Measurements from ENCODE around the gene VPS37D. TPM values are rescaled to one million over a fixed set of nuclear protein-coding genes. Genes with fewer than 3 reads are reported as not detected.
A peak's percentile ranks its signal among the peaks of the same experiment; 100 is the strongest.

VPS37D gene
- polyA plus RNA-seq, 1 donor (not counting 4 experiments of a cell fraction or from before 2014, with no cell fraction given) = 0.81 TPM

GRCh38 chr7:73682745-73683055 is 15.1 kb downstream of the VPS37D start:
- H3K27ac ChIP-seq (ENCODE audit: control insufficient read depth, insufficient read depth, low read length) = peak overlapping the region; percentile 89
- peak overlapping the region; percentile 98 for H2AFZ ChIP-seq (ENCODE audit: control insufficient read depth, low read length)
- H3K4me3 ChIP-seq (ENCODE audit: control insufficient read depth in 2 of 3, extremely low read depth in 1 of 3, insufficient read depth in 2 of 3, low read depth in 1 of 3, low read length in 3 of 3) = peak overlapping the region; percentile 71 to 91 (median 86)
- H3K27me3 ChIP-seq (ENCODE audit: control insufficient read depth, extremely low read depth, insufficient read depth, low read length) = no peaks in the 10 kb centered on the region
- H3K4me2 ChIP-seq (ENCODE audit: control insufficient read depth, extremely low read depth, insufficient read depth, low read depth, low read length) = peak overlapping the region; percentile 94
- H3K9me3 ChIP-seq (ENCODE audit: control insufficient read depth, low read depth, low read length) = no peaks in the 10 kb centered on the region
- TF ChIP-seq EZH2 (IDR thresholded peaks at IDR 0.05; ENCODE audit: low read length) (no peak), CTCF (optimal IDR thresholded peaks at IDR 0.05 in 1 of 3, IDR thresholded peaks at IDR 0.05 in 1 of 3, conservative IDR thresholded peaks at IDR 0.05 in 1 of 3; ENCODE audit: extremely low read depth in 1 of 3, insufficient read depth in 2 of 3, low read length in 3 of 3) (no peak)
- H3K79me2 ChIP-seq (ENCODE audit: control insufficient read depth, insufficient read depth, low read length) = peaks cover 78% of the 10 kb centered on the region
- peaks cover 4% of the 10 kb centered on the region for H3K9me1 ChIP-seq (ENCODE audit: control insufficient read depth, extremely low read depth, insufficient read depth, low read length)
- dilution Hi-C loops (cut with MboI; ENCODE audit: extremely low pct_ligation_motif_present, low sequenced_read_pairs) = no loop called here
- DNase-seq (ENCODE audit: low read depth, low spot score) (no peak), FAIRE-seq (no peak)
- H3K4me1 ChIP-seq (ENCODE audit: control insufficient read depth, extremely low read depth, insufficient read depth, low read length) = peaks cover 17% of the 10 kb centered on the region
- H4K20me1 ChIP-seq (ENCODE audit: control insufficient read depth, extremely low read depth, insufficient read depth, low read length) = no peaks in the 10 kb centered on the region
- H3K9ac ChIP-seq (ENCODE audit: control insufficient read depth, extremely low read depth, insufficient read depth, low read length) = peak overlapping the region; percentile 96
- H3K36me3 ChIP-seq (ENCODE audit: control insufficient read depth in 2 of 2, extremely low read depth in 1 of 2, insufficient read depth in 2 of 2, low read length in 2 of 2) = peaks cover 4 to 16% of the 10 kb centered on the region in 2 experiments

GRCh38 chr7:73683056-73683787 is 15.6 kb downstream of the VPS37D start, which contains the start of the genes BUD23 and DNAJC30:
TSS of gene BUD23 (plus strand) at chr7:73683597. CDS start at chr7:73683626, 29 bp downstream.
TSS of gene DNAJC30 (minus strand) at chr7:73683453. CDS start at chr7:73683423, 30 bp downstream.
- H2AFZ ChIP-seq (ENCODE audit: control insufficient read depth, low read length) = peak within 1 kb of the TSS; percentile 98
- no peaks in the 10 kb centered on the region for H4K20me1 ChIP-seq (ENCODE audit: control insufficient read depth, extremely low read depth, insufficient read depth, low read length)
- H3K27ac ChIP-seq (ENCODE audit: control insufficient read depth, insufficient read depth, low read length) = peak within 1 kb of the TSS; percentile 89
- H3K4me3 ChIP-seq (ENCODE audit: control insufficient read depth in 2 of 3, extremely low read depth in 1 of 3, insufficient read depth in 2 of 3, low read depth in 1 of 3, low read length in 3 of 3) = peak within 1 kb of the TSS; percentile 71 to 91 (median 86)
- peaks cover 4 to 18% of the 10 kb centered on the region in 2 experiments for H3K36me3 ChIP-seq (ENCODE audit: control insufficient read depth in 2 of 2, extremely low read depth in 1 of 2, insufficient read depth in 2 of 2, low read length in 2 of 2)
- DNase-seq (ENCODE audit: low read depth, low spot score) (peak; percentile 65), FAIRE-seq (no peak)
- H3K79me2 ChIP-seq (ENCODE audit: control insufficient read depth, insufficient read depth, low read length) = peaks cover 77% of the 10 kb centered on the region
- peaks cover 4% of the 10 kb centered on the region for H3K9me1 ChIP-seq (ENCODE audit: control insufficient read depth, extremely low read depth, insufficient read depth, low read length)
- TF ChIP-seq EZH2 (IDR thresholded peaks at IDR 0.05; ENCODE audit: low read length) = no peak
- TF ChIP-seq CTCF (optimal IDR thresholded peaks at IDR 0.05 in 1 of 3, IDR thresholded peaks at IDR 0.05 in 1 of 3, conservative IDR thresholded peaks at IDR 0.05 in 1 of 3; ENCODE audit: extremely low read depth in 1 of 3, insufficient read depth in 2 of 3, low read length in 3 of 3) = no peak
- dilution Hi-C loops (cut with MboI; ENCODE audit: extremely low pct_ligation_motif_present, low sequenced_read_pairs) = no loop called here
- H3K27me3 ChIP-seq (ENCODE audit: control insufficient read depth, extremely low read depth, insufficient read depth, low read length) = no peaks in the 10 kb centered on the region
- H3K4me1 ChIP-seq (ENCODE audit: control insufficient read depth, extremely low read depth, insufficient read depth, low read length) = peaks cover 17% of the 10 kb centered on the region
- no peaks in the 10 kb centered on the region for H3K9me3 ChIP-seq (ENCODE audit: control insufficient read depth, low read depth, low read length)
- H3K4me2 ChIP-seq (ENCODE audit: control insufficient read depth, extremely low read depth, insufficient read depth, low read depth, low read length) = peak within 1 kb of the TSS; percentile 94
- H3K9ac ChIP-seq (ENCODE audit: control insufficient read depth, extremely low read depth, insufficient read depth, low read length) = peak within 1 kb of the TSS; percentile 96
